Gastroesophageal sphincter (tissue), 3 donors: Measurements from ENCODE around the gene ZNF157.

Source experiments
- CTCF ChIP-seq, 4 experiments: fragments of 200-600 bp in 2 of 4; fragments of 450-650 bp in 2 of 4; sonication (generic) in 1 of 4; IDR thresholded peaks; one replicate each; pipeline ENCODE4 v1.5.1; 2017 to 2019; ENCODE audit warnings: antibody characterized with exemption in 4 of 4, mild to moderate bottlenecking in 2 of 4, moderate library complexity in 2 of 4
- EP300 ChIP-seq: sonication (generic); formaldehyde crosslinking; IDR thresholded peaks from one replicate; pipeline ENCODE4 v1.6.1; 2017; ENCODE audit warnings: antibody characterized with exemption, mild to moderate bottlenecking
- POLR2A ChIP-seq, 2 donors: fragments of 450-650 bp; IDR thresholded peaks; one replicate each; pipeline ENCODE4 v1.6.1; 2017; ENCODE audit warnings: antibody characterized with exemption in 2 of 2, mild to moderate bottlenecking in 2 of 2, moderate library complexity in 1 of 2
- POLR2AphosphoS5 ChIP-seq: sonication (generic); formaldehyde crosslinking; IDR thresholded peaks from one replicate; pipeline ENCODE4 v1.6.1; 2017; ENCODE audit warnings: antibody characterized with exemption

- TF ChIP-seq POLR2A (IDR thresholded peaks at IDR 0.05), result no peak
- TF ChIP-seq CTCF (IDR thresholded peaks at IDR 0.05), result no peak
- no peak for TF ChIP-seq POLR2AphosphoS5
- TF ChIP-seq EP300, result no peak
Measured at GRCh38 chrX:47358387-47359065, 11.9 kb upstream of the ZNF157 start.
